NT2/D1 (cell line): ENCODE results near the gene CCDC74A.
"Not testable (repeated sequence)": the region's sequence is repeated elsewhere in the genome, so short reads cannot be mapped to it uniquely, and the experiment has no call there.

Experiments
- SUZ12 ChIP-seq: IDR thresholded peaks from 2 replicates; pipeline ENCODE4 v1.6.1; 2011; ENCODE audit not compliant: insufficient read length, insufficient read depth; ENCODE audit errors: extremely low read depth
- YY1 ChIP-seq: IDR thresholded peaks from 2 replicates; pipeline ENCODE4 v1.6.1; 2011; ENCODE audit not compliant: insufficient read length, insufficient read depth
- ZNF274 ChIP-seq: IDR thresholded peaks from 2 replicates; pipeline ENCODE4 v1.6.1; 2011; ENCODE audit warnings: mild to moderate bottlenecking, low read depth, low read length

GRCh38 chr2:131480351-131480750 is 47.3 kb upstream of the CCDC74A start:
- TF ChIP-seq SUZ12, YY1, ZNF274: not testable (repeated sequence)
